HG03469 (cell line): ENCODE results near the gene TAAR8.
"Not testable (repeated sequence)": the region's sequence is repeated elsewhere in the genome, so short reads cannot be mapped to it uniquely, and the experiment has no call there.

ENCODE experiments used
- ATAC-seq: cut with Tn5 transposase; IDR thresholded peaks from one replicate; pipeline ENCODE4 v1.9.1; 2021; ENCODE audit warnings: mild to moderate bottlenecking, moderate library complexity, moderate number of reproducible peaks; ENCODE audit not compliant: unreplicated experiment

The TAAR8 gene

GRCh38 chr6:132552372-132552771, at the start of gene TAAR8:
TAAR8 (plus strand) TSS chr6:132552672; CDS start chr6:132552693, 21 bp downstream.
- no peak for ATAC-seq

- no peak for ATAC-seq
Observed at GRCh38 chr6:132504757-132505156, 47.7 kb upstream of the TAAR8 start.

GRCh38 chr6:132505158-132505557, 47.3 kb upstream of the TAAR8 start:
- ATAC-seq = no peak

- no peak for ATAC-seq
Observed at GRCh38 chr6:132506461-132506860, 46.0 kb upstream of the TAAR8 start.

GRCh38 chr6:132506869-132507808, 45.3 kb upstream of the TAAR8 start:
- ATAC-seq = no peak

- ATAC-seq = no peak
Observed at GRCh38 chr6:132511210-132511830, 41.2 kb upstream of the TAAR8 start.

GRCh38 chr6:132511831-132512220, 40.6 kb upstream of the TAAR8 start:
- ATAC-seq = no peak

GRCh38 chr6:132512342-132512637, 40.2 kb upstream of the TAAR8 start:
- ATAC-seq = no peak

- ATAC-seq = peak; percentile 72
Observed at GRCh38 chr6:132512638-132513632, 39.5 kb upstream of the TAAR8 start, which contains the start of gene STX7. STX7 (minus strand) TSS chr6:132513116; CDS start chr6:132503530, 9,586 bp downstream.

GRCh38 chr6:132513831-132514545, 38.5 kb upstream of the TAAR8 start:
- ATAC-seq = no peak

- ATAC-seq = no peak
Observed at GRCh38 chr6:132515386-132515785, 37.1 kb upstream of the TAAR8 start.

- no peak for ATAC-seq
Observed at GRCh38 chr6:132520953-132521352, 31.5 kb upstream of the TAAR8 start.

- ATAC-seq = no peak
Observed at GRCh38 chr6:132524646-132525045, 27.8 kb upstream of the TAAR8 start.

GRCh38 chr6:132525866-132526265, 26.6 kb upstream of the TAAR8 start:
- no peak for ATAC-seq

- no peak for ATAC-seq
Observed at GRCh38 chr6:132526461-132526860, 26.0 kb upstream of the TAAR8 start.

- ATAC-seq = no peak
Observed at GRCh38 chr6:132527791-132528190, 24.7 kb upstream of the TAAR8 start.

- no peak for ATAC-seq
Observed at GRCh38 chr6:132530293-132530974, 22.0 kb upstream of the TAAR8 start.

- ATAC-seq = not testable (repeated sequence)
Observed at GRCh38 chr6:132534546-132534945, 17.9 kb upstream of the TAAR8 start.

GRCh38 chr6:132537145-132537544, 15.3 kb upstream of the TAAR8 start:
- no peak for ATAC-seq

GRCh38 chr6:132537977-132538376, 14.5 kb upstream of the TAAR8 start, which contains the start of gene TAAR9:
TAAR9 (plus strand) TSS chr6:132538277; CDS start chr6:132538290, 13 bp downstream.
- no peak for ATAC-seq
